ENCODE measurements around the gene MTF1. TPM values are rescaled to one million over a fixed set of nuclear protein-coding genes. Genes with fewer than 3 reads are reported as not detected.
"Not testable (repeated sequence)": the region's sequence is repeated elsewhere in the genome, so short reads cannot be mapped to it uniquely, and the experiment has no call there.

MTF1 gene
- total RNA-seq, 3 donors from 2014 or later = 4.9 to 5.3 (median 5.0) TPM

GRCh38 chr1:37901893-37902225 lies 42.5 kb upstream of the MTF1 start:
- H3K27ac ChIP-seq = no peak overlapping the region
- H3K4me3 ChIP-seq = no peak overlapping the region

GRCh38 chr1:37901191-37901892 lies 42.0 kb upstream of the MTF1 start:
- Histone ChIP-seq H3K9me3 (peaks cover 0 to 10% of the 10 kb centered on the region in 2 donors), H3K27me3 (no peaks in the 10 kb centered on the region), H3K27ac (no peak overlapping the region), H3K4me3 (no peak overlapping the region), H3K4me1 (no peaks in the 10 kb centered on the region), H3K36me3 (no peaks in the 10 kb centered on the region)
- DNase-seq (ENCODE audit: low spot score in 2 of 2) = no peak
- TF ChIP-seq POLR2A (IDR thresholded peaks at IDR 0.05) (no peak), POLR2AphosphoS5 (IDR thresholded peaks at IDR 0.05) (no peak)
- intact Hi-C loops (cut with DNase I; ENCODE audit: low total_unique reads) = no loop called here

More at GRCh38 chr1:37901893-37902225, 42.5 kb upstream of the MTF1 start:
- TF ChIP-seq POLR2A (IDR thresholded peaks at IDR 0.05) (no peak), POLR2AphosphoS5 (IDR thresholded peaks at IDR 0.05) (no peak), CTCF (IDR thresholded peaks at IDR 0.05) (no peak)
- no peaks in the 10 kb centered on the region for H3K36me3 ChIP-seq
- no peaks in the 10 kb centered on the region for H3K27me3 ChIP-seq
- intact Hi-C loops (cut with DNase I; ENCODE audit: low total_unique reads) = no loop called here
- no peak for DNase-seq (ENCODE audit: low spot score in 2 of 2)
- peaks cover 0 to 13% of the 10 kb centered on the region in 2 donors for H3K9me3 ChIP-seq
- H3K4me1 ChIP-seq = no peaks in the 10 kb centered on the region

- H3K27ac ChIP-seq; DNase-seq (ENCODE audit: low spot score in 2 of 2); H3K4me1 ChIP-seq; H3K36me3 ChIP-seq; H3K9me3 ChIP-seq; H3K4me3 ChIP-seq; intact Hi-C loops (cut with DNase I; ENCODE audit: low total_unique reads); H3K27me3 ChIP-seq: not testable (repeated sequence)
Measured at GRCh38 chr1:37897563-37897962, 38.2 kb upstream of the MTF1 start.

GRCh38 chr1:37893673-37894072 lies 34.3 kb upstream of the MTF1 start:
- DNase-seq (ENCODE audit: low spot score in 2 of 2) = no peak
- Histone ChIP-seq H3K4me3 (no peak overlapping the region), H3K4me1 (no peaks in the 10 kb centered on the region), H3K27me3 (no peaks in the 10 kb centered on the region), H3K27ac (no peak overlapping the region), H3K36me3 (no peaks in the 10 kb centered on the region), H3K9me3 (no peaks in the 10 kb centered on the region)
- intact Hi-C loops (cut with DNase I; ENCODE audit: low total_unique reads) = no loop called here
- TF ChIP-seq POLR2AphosphoS5 (IDR thresholded peaks at IDR 0.05) = no peak
- no peak for TF ChIP-seq POLR2A (IDR thresholded peaks at IDR 0.05)
- no peak for TF ChIP-seq CTCF (IDR thresholded peaks at IDR 0.05)

GRCh38 chr1:37892151-37893047 lies 33.0 kb upstream of the MTF1 start:
- intact Hi-C loops (cut with DNase I; ENCODE audit: low total_unique reads) = no loop called here
- Histone ChIP-seq H3K36me3 (peaks cover 9% of the 10 kb centered on the region), H3K4me1 (no peaks in the 10 kb centered on the region), H3K9me3 (no peaks in the 10 kb centered on the region), H3K4me3 (no peak overlapping the region), H3K27me3 (no peaks in the 10 kb centered on the region), H3K27ac (no peak overlapping the region)
- no peak for DNase-seq (ENCODE audit: low spot score in 2 of 2)
- TF ChIP-seq POLR2A (IDR thresholded peaks at IDR 0.05) (no peak), CTCF (IDR thresholded peaks at IDR 0.05) (no peak), POLR2AphosphoS5 (IDR thresholded peaks at IDR 0.05) (no peak)

GRCh38 chr1:37890378-37891014 lies 31.1 kb upstream of the MTF1 start:
- Histone ChIP-seq H3K9me3 (no peaks in the 10 kb centered on the region), H3K27me3 (no peaks in the 10 kb centered on the region), H3K4me1 (no peaks in the 10 kb centered on the region), H3K36me3 (peaks cover 16% of the 10 kb centered on the region), H3K27ac (no peak overlapping the region), H3K4me3 (no peak overlapping the region)
- DNase-seq (ENCODE audit: low spot score in 2 of 2) = no peak
- intact Hi-C loops (cut with DNase I; ENCODE audit: low total_unique reads) = no loop called here
- TF ChIP-seq POLR2A (IDR thresholded peaks at IDR 0.05) (no peak), POLR2AphosphoS5 (IDR thresholded peaks at IDR 0.05) (no peak), CTCF (IDR thresholded peaks at IDR 0.05) (peak in 1 of 3 donors; percentile 53)

Measured in breast epithelium (tissue), 4 donors.